K562 (cell line): ENCODE results near the gene ERG28. TPM values are rescaled to one million over a fixed set of nuclear protein-coding genes. Genes with fewer than 3 reads are reported as not detected.

Experiments used
- ATAC-seq: fragments of 200-7000 bp; cut with Tn5 transposase; 3 replicates; pipeline ENCODE4 v1.9.1; 2020; ENCODE audit warnings: moderate library complexity
- BruUV-seq: library from RNA; stranded (reverse); fragments of 400-500 nt; replicated peaks from 2 replicates; lab custom pipeline; 2021; lab: Mats Ljungman, UMichigan
- CTCF ChIA-PET: fragments of 300-600 bp; formaldehyde crosslinking; extraction: SDS; loops from one replicate; lab custom pipeline; 2021; ENCODE audit warnings: low intra/inter-chr PET ratio; lab: Yijun Ruan, JAX
- POLR2A ChIA-PET: fragments of 300-600, 350-650 bp; sonication (Branson Sonifier 250); formaldehyde crosslinking; extraction: SDS; loops from one replicate; lab custom pipeline; 2021; ENCODE audit warnings: antibody characterized with exemption, inconsistent platforms; lab: Yijun Ruan, JAX
- DNase-seq, 4 experiments: peaks; one replicate each; pipeline versions ENCODE4 v3.0.0 to v3.0.0-alpha.2; 2011 to 2018; ENCODE audit warnings: low spot score in 3 of 4, mixed read lengths in 3 of 4; ENCODE audit errors: extremely low read depth in 1 of 4
- FAIRE-seq: peaks from 2 replicates; lab custom pipeline; 2011; peaks lifted over from hg19 to GRCh38; lab: Jason Lieb, UNC
- H2AFZ ChIP-seq: 2 replicates; pipeline ENCODE4 v1.6.0; 2011; ENCODE audit warnings: low read depth, low read length, control low read depth, inconsistent platforms
- H3K27ac ChIP-seq: fragments of 200-600 bp; 3 replicates; pipeline ENCODE4 v1.8.0; 2011; ENCODE audit warnings: low read depth, mild to moderate bottlenecking, control low read depth, inconsistent platforms, low read length, moderate library complexity, mixed read lengths; ENCODE audit errors: extremely low read depth
- H3K27me3 ChIP-seq, 2 experiments: fragments of 300-600 bp in 1 of 2; 2 replicates in 1 of 2; 3 replicates in 1 of 2; pipeline versions ENCODE4 v1.6.0 to v1.8.0; 2011; ENCODE audit warnings: inconsistent platforms in 2 of 2, low read length in 2 of 2, mild to moderate bottlenecking in 1 of 2, mixed read lengths in 1 of 2, moderate library complexity in 1 of 2; ENCODE audit not compliant: control insufficient read depth in 2 of 2, insufficient read depth in 2 of 2
- H3K36me3 ChIP-seq: fragments of 300-600 bp; 3 replicates; pipeline ENCODE4 v1.8.0; 2011; ENCODE audit warnings: mild to moderate bottlenecking, low read length, inconsistent platforms; ENCODE audit not compliant: control insufficient read depth, insufficient read depth
- H3K4me1 ChIP-seq, 2 experiments: fragments of 200-600 bp in 1 of 2; replicated peaks in 1 of 2; 2 replicates in 1 of 2; 3 replicates in 1 of 2; pipeline versions ENCODE4 v1.5.1 to v1.8.0; 2011; ENCODE audit warnings: inconsistent platforms in 2 of 2, low read length in 2 of 2, mild to moderate bottlenecking in 1 of 2, mixed read lengths in 1 of 2, moderate library complexity in 1 of 2; ENCODE audit not compliant: control insufficient read depth in 2 of 2, insufficient read depth in 2 of 2
- H3K4me2 ChIP-seq: 2 replicates; pipeline ENCODE4 v1.6.1; 2011; ENCODE audit warnings: low read length, control low read depth, inconsistent platforms, mixed read lengths; ENCODE audit not compliant: insufficient read depth
- H3K4me3 ChIP-seq: fragments of 200-600 bp; sonication (generic), shearing (Covaris generic); 2 replicates; pipeline ENCODE4 v1.5.1; 2016; ENCODE audit warnings: control low read depth, inconsistent platforms
- H3K79me2 ChIP-seq: fragments of 200-600 bp; 3 replicates; pipeline ENCODE4 v1.8.0; 2011; ENCODE audit warnings: low read length, inconsistent platforms; ENCODE audit not compliant: control insufficient read depth, insufficient read depth
- H3K9ac ChIP-seq, 2 experiments: 2 replicates each; pipeline versions ENCODE4 v1.6.0 to v1.6.1; 2011; ENCODE audit warnings: low read depth in 2 of 2, low read length in 2 of 2, control low read depth in 1 of 2, inconsistent platforms in 1 of 2, mild to moderate bottlenecking in 1 of 2, mixed read lengths in 1 of 2; ENCODE audit not compliant: insufficient read depth in 1 of 2
- H3K9me1 ChIP-seq: one replicate; pipeline ENCODE4 v1.6.0; 2011; ENCODE audit warnings: inconsistent platforms, mild to moderate bottlenecking, low read length, moderate library complexity; ENCODE audit not compliant: control insufficient read depth, insufficient read depth
- H3K9me3 ChIP-seq: replicated peaks from 2 replicates; pipeline ENCODE4 v1.5.1; 2011; ENCODE audit warnings: low read depth, low read length, inconsistent platforms; ENCODE audit not compliant: control insufficient read depth, insufficient read depth
- H4K20me1 ChIP-seq: replicated peaks from 2 replicates; pipeline ENCODE4 v1.6.1; 2011; ENCODE audit warnings: low read length, inconsistent platforms, mixed read lengths; ENCODE audit not compliant: control insufficient read depth, insufficient read depth
- ARID3B ChIP-seq: fragments of 250-450 bp; sonication (Bioruptor Pico); IDR thresholded peaks from 2 replicates; pipeline ENCODE4 v1.4.0; 2020; ENCODE audit warnings: borderline replicate concordance
- LEF1 ChIP-seq: fragments of 450-650 bp; IDR thresholded peaks from 2 replicates; pipeline ENCODE4 v1.6.1; 2016; ENCODE audit warnings: mild to moderate bottlenecking
- RHOXF2B ChIP-seq: fragments of 250-450 bp; sonication (Bioruptor Pico); conservative IDR thresholded peaks from 2 replicates; pipeline ENCODE4 v1.5.1; 2021
- TCF15 ChIP-seq: fragments of 250-450 bp; sonication (Bioruptor Pico); IDR thresholded peaks from 2 replicates; pipeline ENCODE4 v1.8.0; 2022; ENCODE audit warnings: moderate library complexity, mild to moderate bottlenecking, inconsistent platforms
- ZSCAN32 ChIP-seq: fragments of 450-650 bp; formaldehyde crosslinking; IDR thresholded peaks from 2 replicates; pipeline ENCODE4 v1.4.0; 2020; ENCODE audit warnings: mild to moderate bottlenecking, moderate library complexity
- WGBS: fragments of 100-300 bp; shearing (Covaris generic); methylation state at CpG from one replicate; pipeline ENCODE4 v1.1.6; 2016; ENCODE audit warnings: low coverage, mixed read lengths; ENCODE audit not compliant: insufficient coverage; ENCODE audit errors: missing lambda C conversion rate; 5-methylcytosine and 5-hydroxymethylcytosine counted together
- in situ Hi-C: fragments of 300-500 bp; cut with MboI; formaldehyde crosslinking; loops from 4 replicates; pipeline ENCODE4 v1.15.0; 2018; ENCODE audit warnings: inconsistent platforms, mixed read lengths
- intact Hi-C: fragments of 100-400 bp; cut with micrococcal nuclease; formaldehyde crosslinking; loops from 2 replicates; pipeline ENCODE4 v1.14.2; 2022
- polyA plus RNA-seq, 8 experiments: library from polyadenylated mRNA; depleted of rRNA in 4 of 8; stranded (reverse) in 5 of 8; unstranded in 3 of 8; fragments of >200 nt; fragmentation: Nextera tagmentation in 2 of 8; fragmentation: Illumina TruSeq in 1 of 8; extraction: Ambion mirVana in 2 of 8; extraction: Trizol in 1 of 8; gene quantifications; 2 replicates each; pipeline versions ENCODE4 v1.2.1 to v1.2.3, GENCODE V29; 2011 to 2014; ENCODE audit warnings: inconsistent platforms in 1 of 8, missing spikeins in 1 of 8
- total RNA-seq, 7 experiments: library from RNA; depleted of rRNA in 6 of 7; stranded (reverse); fragments of >200 nt in 6 of 7; fragmentation: Illumina TruSeq in 2 of 7; extraction: Trizol in 2 of 7; gene quantifications; 2 replicates each; pipeline versions ENCODE4 v1.2.1 to v1.2.3, GENCODE V29; 2011 to 2021; ENCODE audit warnings: low replicate concordance in 1 of 7
- TF ChIP-seq, protein P1 (sequence below), 3 experiments: fragments of 200-800 bp in 1 of 3; sonication (Bioruptor generic) in 1 of 3; sonication (generic) in 1 of 3; formaldehyde crosslinking in 1 of 3; IDR thresholded peaks; 2 replicates each; pipeline versions ENCODE4 v1.6.1 to v1.8.0; 2016 to 2022; ENCODE audit warnings: mild to moderate bottlenecking in 2 of 3, missing compliant biosample characterization in 2 of 3, missing genetic modification characterization in 2 of 3, missing genetic modification reagents in 1 of 3
- TF ChIP-seq, protein P2 (sequence below): fragments of 250-450 bp; sonication (Bioruptor Pico); IDR thresholded peaks from 2 replicates; pipeline ENCODE4 v1.4.0; 2020; ENCODE audit warnings: mild to moderate bottlenecking

Gene ERG28
- total and polyA plus RNA-seq, 9 of the 15 experiments (the other 6 are each of a cell fraction or from before 2014, with no cell fraction given): 3.1 to 34.2 (median 14.2) TPM

DNA sequence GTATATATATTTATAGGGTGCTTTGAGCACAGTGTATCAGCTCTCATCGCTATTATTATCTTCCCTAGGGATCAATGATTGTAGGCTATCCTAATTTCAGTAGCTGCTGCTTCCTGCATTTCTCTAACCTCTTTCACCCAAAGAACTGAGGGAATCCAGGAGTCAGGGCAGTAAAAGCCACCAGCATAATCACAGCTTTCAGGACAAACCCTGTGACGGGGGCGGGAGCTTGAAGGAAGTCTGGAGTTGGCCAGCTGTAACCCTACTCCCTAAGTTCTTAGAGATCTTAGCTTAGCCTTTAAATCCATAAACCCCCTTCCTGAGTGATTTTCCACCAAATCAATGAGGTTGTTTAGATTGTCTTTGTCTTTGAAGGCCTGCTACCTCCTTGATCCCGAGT lies 48.5 kb downstream of the ERG28 start:
- Histone ChIP-seq H4K20me1 (no peaks in the 10 kb centered on the region), H3K36me3 (no peaks in the 10 kb centered on the region), H3K9me3 (no peaks in the 10 kb centered on the region), H3K4me1 (no peaks in the 10 kb centered on the region), H3K79me2 (no peaks in the 10 kb centered on the region), H3K9ac (no peak overlapping the region), H3K9me1 (no peaks in the 10 kb centered on the region), H3K27me3 (peaks cover 6 to 51% of the 10 kb centered on the region in 2 experiments; a peak in 4 of 5 replicates)
- ChIA-PET POLR2A (interaction anchor here (0.6 kb wide), 1 partner anchor 25 kb away, joined by 4 read pairs; no protein-coding TSS in a partner anchor), CTCF (no interaction called here)
- in situ Hi-C loops: no loop called here
- FAIRE-seq (no peak), ATAC-seq (no peak), DNase-seq (no peak)
- BruUV-seq: no TSS peak
- 0% methylated on average over 4 of the region's 4 CpGs for WGBS
- TF ChIP-seq TCF15 (CRISPR knock-in tag): no peak
- TF ChIP-seq ZSCAN32 (CRISPR knock-in tag): no peak
- TF ChIP-seq ARID3B (CRISPR knock-in tag): no peak
- TF ChIP-seq LEF1: no peak
- TF ChIP-seq, protein P1, sequence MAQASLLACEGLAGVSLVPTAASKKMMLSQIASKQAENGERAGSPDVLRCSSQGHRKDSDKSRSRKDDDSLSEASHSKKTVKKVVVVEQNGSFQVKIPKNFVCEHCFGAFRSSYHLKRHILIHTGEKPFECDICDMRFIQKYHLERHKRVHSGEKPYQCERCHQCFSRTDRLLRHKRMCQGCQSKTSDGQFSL (CRISPR knock-in tag; IDR thresholded peaks at IDR 0.05): no peak
- TF ChIP-seq, protein P1 (tag; IDR thresholded peaks at IDR 0.05): no peak
- TF ChIP-seq, protein P2, sequence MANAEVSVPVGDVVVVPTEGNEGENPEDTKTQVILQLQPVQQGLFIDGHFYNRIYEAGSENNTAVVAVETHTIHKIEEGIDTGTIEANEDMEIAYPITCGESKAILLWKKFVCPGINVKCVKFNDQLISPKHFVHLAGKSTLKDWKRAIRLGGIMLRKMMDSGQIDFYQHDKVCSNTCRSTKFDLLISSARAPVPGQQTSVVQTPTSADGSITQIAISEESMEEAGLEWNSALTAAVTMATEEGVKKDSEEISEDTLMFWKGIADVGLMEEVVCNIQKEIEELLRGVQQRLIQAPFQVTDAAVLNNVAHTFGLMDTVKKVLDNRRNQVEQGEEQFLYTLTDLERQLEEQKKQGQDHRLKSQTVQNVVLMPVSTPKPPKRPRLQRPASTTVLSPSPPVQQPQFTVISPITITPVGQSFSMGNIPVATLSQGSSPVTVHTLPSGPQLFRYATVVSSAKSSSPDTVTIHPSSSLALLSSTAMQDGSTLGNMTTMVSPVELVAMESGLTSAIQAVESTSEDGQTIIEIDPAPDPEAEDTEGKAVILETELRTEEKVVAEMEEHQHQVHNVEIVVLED (CRISPR knock-in tag): no peak
- no peak for TF ChIP-seq RHOXF2B
- TF ChIP-seq, all 486 proteins: peak for 0
- Histone ChIP-seq H3K4me2 (no peak overlapping the region), H2AFZ (no peak overlapping the region), H3K4me3 (no peak overlapping the region), H3K27ac (no peak overlapping the region)
- intact Hi-C loops: no loop called here
